SKM-1 treated with dmso at 0.1 percent for 144 hours (cell line): Measurements from ENCODE around the gene PES1.
A peak's percentile ranks its signal among the peaks of the same experiment; 100 is the strongest.
"Not testable (repeated sequence)": the region's sequence is repeated elsewhere in the genome, so short reads cannot be mapped to it uniquely, and the experiment has no call there.

Experiments used
- DNase-seq: peaks from one replicate; lab custom pipeline; 2025; ENCODE audit not compliant: unreplicated experiment; lab: John Stamatoyannopoulos, UW

The PES1 gene

GRCh38 chr22:30609260-30610185 is 17.8 kb upstream of the PES1 start:
- DNase-seq = peak; percentile 50

- DNase-seq = no peak
Measured at GRCh38 chr22:30607939-30608338, 16.2 kb upstream of the PES1 start.

- no peak for DNase-seq
Measured at GRCh38 chr22:30607300-30607930, 15.7 kb upstream of the PES1 start.

GRCh38 chr22:30606455-30607299 is 15.0 kb upstream of the PES1 start, which contains the start of gene TCN2:
Gene TCN2 (plus strand): TSS chr22:30607174. CDS start chr22:30607332, 158 bp downstream.
- peak; percentile 63 for DNase-seq

GRCh38 chr22:30605449-30606110 is 13.9 kb upstream of the PES1 start:
- DNase-seq = peak; percentile 78

GRCh38 chr22:30604723-30605122 is 13.0 kb upstream of the PES1 start:
- no peak for DNase-seq

GRCh38 chr22:30603801-30604200 is 12.1 kb upstream of the PES1 start:
- DNase-seq = no peak

GRCh38 chr22:30602049-30602448 is 10.3 kb upstream of the PES1 start:
- DNase-seq = peak; percentile 58

GRCh38 chr22:30601464-30601863 is 9.8 kb upstream of the PES1 start:
- no peak for DNase-seq

GRCh38 chr22:30600921-30601320 is 9.2 kb upstream of the PES1 start:
- DNase-seq = peak; percentile 21

- no peak for DNase-seq
Measured at GRCh38 chr22:30598986-30599385, 7.3 kb upstream of the PES1 start.

- no peak for DNase-seq
Measured at GRCh38 chr22:30596886-30597285, 5.2 kb upstream of the PES1 start.

GRCh38 chr22:30596199-30596598 is 4.5 kb upstream of the PES1 start:
- DNase-seq = no peak

GRCh38 chr22:30592360-30592713 is 627 bp upstream of the PES1 start:
- DNase-seq = not testable (repeated sequence)

GRCh38 chr22:30591191-30591587 is 521 bp downstream of the PES1 start:
- DNase-seq = no peak

- no peak for DNase-seq
Measured at GRCh38 chr22:30586414-30586813, 5.3 kb downstream of the PES1 start.

GRCh38 chr22:30584441-30584840 is 7.3 kb downstream of the PES1 start:
- no peak for DNase-seq

GRCh38 chr22:30582788-30583545 is 8.7 kb downstream of the PES1 start:
- DNase-seq = no peak

GRCh38 chr22:30582051-30582450 is 9.7 kb downstream of the PES1 start:
- no peak for DNase-seq

- no peak for DNase-seq
Measured at GRCh38 chr22:30580896-30581295, 10.8 kb downstream of the PES1 start.
